Measurements from ENCODE around the gene ZPR1. TPM values are rescaled to one million over a fixed set of nuclear protein-coding genes. Genes with fewer than 3 reads are reported as not detected.

ZPR1 gene
- total and polyA plus RNA-seq, 9 donors = 33.8 to 44.4 (median 36.4) TPM

- Histone ChIP-seq H3K27ac (ENCODE audit: low read length) (no peak overlapping the region), H3K36me3 (ENCODE audit: control insufficient read depth, insufficient read depth, low read length) (no peaks in the 10 kb centered on the region), H3K4me1 (ENCODE audit: control insufficient read depth, insufficient read depth, low read length) (peaks cover 23% of the 10 kb centered on the region), H3K27me3 (ENCODE audit: control insufficient read depth, insufficient read depth, low read length) (peaks cover 30% of the 10 kb centered on the region), H3K4me3 (ENCODE audit: low read length) (no peak overlapping the region), H3K9me3 (replicated peaks; ENCODE audit: control insufficient read depth, low read depth, low read length) (no peaks in the 10 kb centered on the region)
- no peak for DNase-seq
- WGBS (ENCODE audit: insufficient coverage) = no CpG with 5 or more reads among the region's 2 CpGs
Observed at GRCh38 chr11:116731821-116732220, 56.0 kb downstream of the ZPR1 start.

GRCh38 chr11:116731097-116731761 is 56.6 kb downstream of the ZPR1 start:
- H3K27me3 ChIP-seq (ENCODE audit: control insufficient read depth, insufficient read depth, low read length) = peaks cover 30% of the 10 kb centered on the region
- H3K4me3 ChIP-seq (ENCODE audit: low read length) = no peak overlapping the region
- DNase-seq = peak; percentile 38
- peaks cover 23% of the 10 kb centered on the region for H3K4me1 ChIP-seq (ENCODE audit: control insufficient read depth, insufficient read depth, low read length)
- H3K36me3 ChIP-seq (ENCODE audit: control insufficient read depth, insufficient read depth, low read length) = no peaks in the 10 kb centered on the region
- H3K27ac ChIP-seq (ENCODE audit: low read length) = no peak overlapping the region
- 23% methylated on average over 6 of the region's 11 CpGs for WGBS (ENCODE audit: insufficient coverage)
- no peaks in the 10 kb centered on the region for H3K9me3 ChIP-seq (replicated peaks; ENCODE audit: control insufficient read depth, low read depth, low read length)

GRCh38 chr11:116730601-116731000 is 57.2 kb downstream of the ZPR1 start:
- peak; percentile 27 for DNase-seq
- Histone ChIP-seq H3K4me1 (ENCODE audit: control insufficient read depth, insufficient read depth, low read length) (peaks cover 28% of the 10 kb centered on the region), H3K36me3 (ENCODE audit: control insufficient read depth, insufficient read depth, low read length) (no peaks in the 10 kb centered on the region), H3K4me3 (ENCODE audit: low read length) (no peak overlapping the region), H3K9me3 (replicated peaks; ENCODE audit: control insufficient read depth, low read depth, low read length) (no peaks in the 10 kb centered on the region), H3K27me3 (ENCODE audit: control insufficient read depth, insufficient read depth, low read length) (peaks cover 32% of the 10 kb centered on the region), H3K27ac (ENCODE audit: low read length) (no peak overlapping the region)
- no CpG with 5 or more reads among the region's 6 CpGs for WGBS (ENCODE audit: insufficient coverage)

- Histone ChIP-seq H3K9me3 (replicated peaks; ENCODE audit: control insufficient read depth, low read depth, low read length) (no peaks in the 10 kb centered on the region), H3K27ac (ENCODE audit: low read length) (no peak overlapping the region), H3K4me3 (ENCODE audit: low read length) (no peak overlapping the region), H3K4me1 (ENCODE audit: control insufficient read depth, insufficient read depth, low read length) (peaks cover 28% of the 10 kb centered on the region), H3K27me3 (ENCODE audit: control insufficient read depth, insufficient read depth, low read length) (peaks cover 32% of the 10 kb centered on the region), H3K36me3 (ENCODE audit: control insufficient read depth, insufficient read depth, low read length) (no peaks in the 10 kb centered on the region)
- no peak for DNase-seq
- WGBS (ENCODE audit: insufficient coverage) = 27% methylated on average over 3 of the region's 10 CpGs
Observed at GRCh38 chr11:116730241-116730561, 57.6 kb downstream of the ZPR1 start.

- 81% methylated on average over 6 of the region's 8 CpGs for WGBS (ENCODE audit: insufficient coverage)
- H3K27me3 ChIP-seq (ENCODE audit: control insufficient read depth, insufficient read depth, low read length) = peaks cover 32% of the 10 kb centered on the region
- no peak for DNase-seq
- H3K4me3 ChIP-seq (ENCODE audit: low read length) = no peak overlapping the region
- H3K9me3 ChIP-seq (replicated peaks; ENCODE audit: control insufficient read depth, low read depth, low read length) = no peaks in the 10 kb centered on the region
- no peaks in the 10 kb centered on the region for H3K36me3 ChIP-seq (ENCODE audit: control insufficient read depth, insufficient read depth, low read length)
- no peak overlapping the region for H3K27ac ChIP-seq (ENCODE audit: low read length)
- peaks cover 28% of the 10 kb centered on the region for H3K4me1 ChIP-seq (ENCODE audit: control insufficient read depth, insufficient read depth, low read length)
Observed at GRCh38 chr11:116729501-116730240, 58.2 kb downstream of the ZPR1 start.

- Histone ChIP-seq H3K27me3 (ENCODE audit: control insufficient read depth, insufficient read depth, low read length) (peaks cover 34% of the 10 kb centered on the region), H3K27ac (ENCODE audit: low read length) (no peak overlapping the region), H3K4me3 (ENCODE audit: low read length) (no peak overlapping the region), H3K9me3 (replicated peaks; ENCODE audit: control insufficient read depth, low read depth, low read length) (no peaks in the 10 kb centered on the region), H3K4me1 (ENCODE audit: control insufficient read depth, insufficient read depth, low read length) (peaks cover 28% of the 10 kb centered on the region), H3K36me3 (ENCODE audit: control insufficient read depth, insufficient read depth, low read length) (no peaks in the 10 kb centered on the region)
- WGBS (ENCODE audit: insufficient coverage) = 69% methylated on average over 6 of the region's 6 CpGs
- DNase-seq = no peak
Observed at GRCh38 chr11:116727990-116728389, 59.8 kb downstream of the ZPR1 start.

- Histone ChIP-seq H3K36me3 (ENCODE audit: control insufficient read depth, insufficient read depth, low read length) (no peaks in the 10 kb centered on the region), H3K27me3 (ENCODE audit: control insufficient read depth, insufficient read depth, low read length) (peaks cover 21% of the 10 kb centered on the region), H3K9me3 (replicated peaks; ENCODE audit: control insufficient read depth, low read depth, low read length) (no peaks in the 10 kb centered on the region), H3K4me3 (ENCODE audit: low read length) (no peak overlapping the region), H3K27ac (ENCODE audit: low read length) (no peak overlapping the region), H3K4me1 (ENCODE audit: control insufficient read depth, insufficient read depth, low read length) (peaks cover 11% of the 10 kb centered on the region)
- WGBS (ENCODE audit: insufficient coverage) = 73% methylated on average over 11 of the region's 19 CpGs
- no peak for DNase-seq
Observed at GRCh38 chr11:116725434-116726221, 62.2 kb downstream of the ZPR1 start.

- peaks cover 17% of the 10 kb centered on the region for H3K27me3 ChIP-seq (ENCODE audit: control insufficient read depth, insufficient read depth, low read length)
- no peak for DNase-seq
- peaks cover 6% of the 10 kb centered on the region for H3K4me1 ChIP-seq (ENCODE audit: control insufficient read depth, insufficient read depth, low read length)
- WGBS (ENCODE audit: insufficient coverage) = 80% methylated on average over 1 of the region's 6 CpGs
- H3K36me3 ChIP-seq (ENCODE audit: control insufficient read depth, insufficient read depth, low read length) = no peaks in the 10 kb centered on the region
- H3K27ac ChIP-seq (ENCODE audit: low read length) = no peak overlapping the region
- no peaks in the 10 kb centered on the region for H3K9me3 ChIP-seq (replicated peaks; ENCODE audit: control insufficient read depth, low read depth, low read length)
- H3K4me3 ChIP-seq (ENCODE audit: low read length) = no peak overlapping the region
Observed at GRCh38 chr11:116724813-116725212, 63.0 kb downstream of the ZPR1 start.
